Neural crest cell (in vitro differentiated cells): ENCODE data around the gene PPP1R9A. TPM values are rescaled to one million over a fixed set of nuclear protein-coding genes. Genes with fewer than 3 reads are reported as not detected.

Experiments
- DNase-seq: peaks from one replicate; pipeline ENCODE4 v3.0.0; 2021; ENCODE audit warnings: low read depth, mixed read lengths, low spot score
- H3K27ac Mint-ChIP-seq: one replicate; pipeline ENCODE4 v1.8.0; 2021; ENCODE audit warnings: mild to moderate bottlenecking, mixed read lengths; ENCODE audit not compliant: unreplicated experiment
- H3K27me3 Mint-ChIP-seq: 2 replicates; pipeline ENCODE4 v1.8.0; 2021; ENCODE audit warnings: low read depth, mild to moderate bottlenecking, mixed read lengths
- H3K36me3 Mint-ChIP-seq: 2 replicates; pipeline ENCODE4 v1.8.0; 2021; ENCODE audit warnings: low read depth, mild to moderate bottlenecking, mixed read lengths
- H3K4me1 Mint-ChIP-seq: 2 replicates; pipeline ENCODE4 v1.8.0; 2021; ENCODE audit warnings: mixed read lengths
- H3K4me3 Mint-ChIP-seq: one replicate; pipeline ENCODE4 v1.8.0; 2021; ENCODE audit warnings: mild to moderate bottlenecking, mixed read lengths
- H3K9me3 Mint-ChIP-seq: 2 replicates; pipeline ENCODE4 v1.8.0; 2021; ENCODE audit warnings: mixed read lengths
- total RNA-seq: library from RNA; stranded (reverse); gene quantifications from 2 replicates; pipeline ENCODE4 v1.2.1, GENCODE V29; 2021
- TF ChIP-seq, protein P1 (sequence below): fragments of 200-600 bp; sonication (generic); conservative IDR thresholded peaks from 2 replicates; pipeline ENCODE4 v1.5.0; 2021; ENCODE audit warnings: antibody characterized with exemption, mild to moderate bottlenecking

The PPP1R9A gene
- total RNA-seq, 1 donor from 2014 or later: 21.2 TPM

- Mint-ChIP-seq H3K27me3 (no peaks in the 10 kb centered on the region), H3K4me1 (peaks cover 21% of the 10 kb centered on the region), H3K4me3 (no peak overlapping the region), H3K36me3 (no peaks in the 10 kb centered on the region), H3K9me3 (no peaks in the 10 kb centered on the region), H3K27ac (peak overlapping the region; percentile 2)
- TF ChIP-seq, protein P1, sequence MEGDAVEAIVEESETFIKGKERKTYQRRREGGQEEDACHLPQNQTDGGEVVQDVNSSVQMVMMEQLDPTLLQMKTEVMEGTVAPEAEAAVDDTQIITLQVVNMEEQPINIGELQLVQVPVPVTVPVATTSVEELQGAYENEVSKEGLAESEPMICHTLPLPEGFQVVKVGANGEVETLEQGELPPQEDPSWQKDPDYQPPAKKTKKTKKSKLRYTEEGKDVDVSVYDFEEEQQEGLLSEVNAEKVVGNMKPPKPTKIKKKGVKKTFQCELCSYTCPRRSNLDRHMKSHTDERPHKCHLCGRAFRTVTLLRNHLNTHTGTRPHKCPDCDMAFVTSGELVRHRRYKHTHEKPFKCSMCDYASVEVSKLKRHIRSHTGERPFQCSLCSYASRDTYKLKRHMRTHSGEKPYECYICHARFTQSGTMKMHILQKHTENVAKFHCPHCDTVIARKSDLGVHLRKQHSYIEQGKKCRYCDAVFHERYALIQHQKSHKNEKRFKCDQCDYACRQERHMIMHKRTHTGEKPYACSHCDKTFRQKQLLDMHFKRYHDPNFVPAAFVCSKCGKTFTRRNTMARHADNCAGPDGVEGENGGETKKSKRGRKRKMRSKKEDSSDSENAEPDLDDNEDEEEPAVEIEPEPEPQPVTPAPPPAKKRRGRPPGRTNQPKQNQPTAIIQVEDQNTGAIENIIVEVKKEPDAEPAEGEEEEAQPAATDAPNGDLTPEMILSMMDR: no peak
- DNase-seq: no peak
Measured at GRCh38 chr7:95041031-95041430, 133.6 kb downstream of the PPP1R9A start.

- TF ChIP-seq, protein P1: no peak
- peaks cover 35% of the 10 kb centered on the region for H3K4me1 Mint-ChIP-seq
- H3K27ac Mint-ChIP-seq: no peak overlapping the region
- H3K4me3 Mint-ChIP-seq: no peak overlapping the region
- no peak for DNase-seq
- no peaks in the 10 kb centered on the region for H3K27me3 Mint-ChIP-seq
- H3K9me3 Mint-ChIP-seq: no peaks in the 10 kb centered on the region
- H3K36me3 Mint-ChIP-seq: no peaks in the 10 kb centered on the region
Measured at GRCh38 chr7:95045236-95045923, 138.0 kb downstream of the PPP1R9A start.

DNA sequence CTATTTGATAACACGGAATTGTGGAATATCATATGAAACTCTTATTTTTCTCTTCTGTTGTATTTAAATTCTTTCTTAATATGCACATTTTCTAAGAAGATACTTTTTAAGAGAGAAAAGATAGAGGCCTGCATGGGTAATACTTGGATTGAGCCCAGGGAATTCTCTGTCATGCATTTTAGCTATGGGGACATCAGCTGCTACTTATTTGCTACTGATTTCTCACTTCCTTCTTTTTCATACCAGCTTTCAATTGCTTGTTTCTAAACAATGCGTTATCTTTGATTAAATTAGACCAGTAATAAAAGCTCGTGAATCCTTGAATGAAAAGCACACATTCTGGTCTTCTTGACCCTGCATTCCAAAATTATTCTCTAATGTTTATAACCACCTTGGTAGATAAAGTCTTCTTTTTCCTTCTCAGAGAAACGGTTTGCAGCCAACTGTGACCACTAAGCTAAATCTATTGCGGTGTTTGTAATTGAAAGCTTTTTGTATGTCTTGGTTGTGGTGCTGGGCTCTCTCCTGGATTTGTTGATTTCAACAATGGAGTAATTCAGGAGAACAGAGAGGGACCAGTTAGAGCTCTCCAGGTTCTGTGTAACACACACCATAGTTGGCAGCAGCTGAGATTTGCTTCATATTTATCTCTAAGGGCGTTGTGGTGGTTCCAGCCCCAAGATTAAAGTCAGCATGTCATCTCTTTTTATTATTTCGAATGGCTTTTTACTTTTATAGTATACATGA is 139.3 kb downstream of the PPP1R9A start:
- Mint-ChIP-seq H3K9me3 (no peaks in the 10 kb centered on the region), H3K4me3 (peak overlapping the region; percentile 39), H3K36me3 (no peaks in the 10 kb centered on the region), H3K27ac (no peak overlapping the region), H3K4me1 (peaks cover 43% of the 10 kb centered on the region), H3K27me3 (no peaks in the 10 kb centered on the region)
- DNase-seq: no peak
- TF ChIP-seq, protein P1: no peak

DNA sequence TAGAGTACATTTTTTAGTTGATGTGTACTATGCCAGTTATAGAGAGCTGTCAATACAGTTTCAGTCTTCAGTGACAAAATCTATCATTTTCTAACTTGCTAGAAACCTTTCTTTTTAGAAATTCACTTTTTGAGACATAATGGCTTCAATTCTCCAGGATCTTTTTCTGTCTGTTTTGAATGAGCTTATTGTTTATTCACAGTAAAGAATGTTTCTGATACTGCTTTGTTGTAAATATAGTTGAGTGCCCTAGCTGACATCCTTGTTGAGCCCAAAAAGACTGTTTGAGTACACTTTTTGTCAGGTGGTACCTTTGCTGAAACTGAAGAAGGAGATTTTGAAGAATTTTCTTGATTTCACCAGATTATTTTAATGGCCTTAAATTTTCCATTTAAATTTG is 139.9 kb downstream of the PPP1R9A start:
- Mint-ChIP-seq H3K27me3 (no peaks in the 10 kb centered on the region), H3K4me1 (peaks cover 43% of the 10 kb centered on the region), H3K4me3 (no peak overlapping the region), H3K9me3 (no peaks in the 10 kb centered on the region), H3K27ac (peak overlapping the region; percentile 0), H3K36me3 (peaks cover 3% of the 10 kb centered on the region)
- DNase-seq: no peak
- TF ChIP-seq, protein P1: no peak

DNA sequence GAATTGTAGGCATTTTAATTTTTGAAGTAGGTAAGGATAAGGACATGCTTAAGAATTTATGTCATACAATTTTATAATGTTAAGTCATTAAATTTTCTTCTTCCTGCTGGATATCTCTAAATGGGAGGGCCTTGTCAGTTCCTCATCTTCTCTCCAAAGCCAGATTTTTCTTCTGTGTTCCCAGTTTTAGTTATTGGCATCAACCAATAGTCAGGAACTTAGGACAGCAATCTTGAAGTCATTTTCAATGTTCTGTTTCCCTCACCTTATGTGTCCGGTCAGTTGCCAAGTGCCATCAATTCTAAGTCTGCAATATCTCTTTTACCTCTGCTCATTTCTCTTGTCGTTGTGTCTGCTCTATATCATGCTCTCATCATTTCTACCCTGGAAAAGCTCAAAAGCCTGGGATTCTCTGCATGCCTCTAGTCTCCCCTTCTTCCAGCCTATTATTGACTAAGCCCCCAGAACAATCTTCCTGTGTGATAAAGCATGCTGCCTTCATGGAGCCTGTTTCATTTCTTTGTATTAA is 145.2 kb downstream of the PPP1R9A start:
- H3K9me3 Mint-ChIP-seq: peaks cover 2% of the 10 kb centered on the region
- no peak overlapping the region for H3K4me3 Mint-ChIP-seq
- no peak for DNase-seq
- H3K36me3 Mint-ChIP-seq: peaks cover 3% of the 10 kb centered on the region
- H3K27ac Mint-ChIP-seq: no peak overlapping the region
- H3K27me3 Mint-ChIP-seq: no peaks in the 10 kb centered on the region
- H3K4me1 Mint-ChIP-seq: peaks cover 9% of the 10 kb centered on the region
- TF ChIP-seq, protein P1: no peak
